A673 (cell line): Measurements from ENCODE around the gene DNAJC30. TPM values are rescaled to one million over a fixed set of nuclear protein-coding genes. Genes with fewer than 3 reads are reported as not detected.
"Not testable (repeated sequence)": the region's sequence is repeated elsewhere in the genome, so short reads cannot be mapped to it uniquely, and the experiment has no call there.

Experiments used
- BruUV-seq: library from RNA; stranded (reverse); fragments of 400-500 nt; replicated peaks from 2 replicates; lab custom pipeline; 2021; lab: Mats Ljungman, UMichigan
- CTCF ChIA-PET: fragments of 300-600 bp; sonication (Branson Sonifier 250); formaldehyde crosslinking; loops from one replicate; lab custom pipeline; 2022; ENCODE audit warnings: antibody characterized with exemption; lab: Charles Lee
- POLR2A ChIA-PET: fragments of 300-600 bp; sonication (Branson Sonifier 250); formaldehyde crosslinking; loops from one replicate; lab custom pipeline; 2022; ENCODE audit warnings: antibody characterized with exemption; ENCODE audit not compliant: low non-redundant PET; lab: Charles Lee
- DNase-seq: peaks from one replicate; pipeline ENCODE4 v3.0.0-alpha.2; 2015; ENCODE audit warnings: low spot score
- H3K27ac ChIP-seq: fragments of 200-600 bp; sonication (generic); 2 replicates; pipeline ENCODE4 v1.5.1; 2016; ENCODE audit warnings: mixed run types, low read depth, mild to moderate bottlenecking, mixed read lengths, antibody characterized with exemption, low read length; ENCODE audit not compliant: poor library complexity, severe bottlenecking
- H3K27me3 ChIP-seq: fragments of 200-600 bp; sonication (generic); replicated peaks from 2 replicates; pipeline ENCODE4 v1.6.1; 2017; ENCODE audit warnings: mixed run types, low read depth, mild to moderate bottlenecking, mixed read lengths, antibody characterized with exemption, low read length; ENCODE audit not compliant: insufficient read depth, poor library complexity
- H3K36me3 ChIP-seq: fragments of 200-600 bp; sonication (generic); 2 replicates; pipeline ENCODE4 v1.6.1; 2016; ENCODE audit warnings: mixed run types, mild to moderate bottlenecking, mixed read lengths, antibody characterized with exemption, low read length; ENCODE audit not compliant: insufficient read depth, poor library complexity, severe bottlenecking
- H3K4me1 ChIP-seq: fragments of 200-600 bp; sonication (generic); 2 replicates; pipeline ENCODE4 v1.6.1; 2017; ENCODE audit warnings: mixed run types, mild to moderate bottlenecking, mixed read lengths, antibody characterized with exemption, low read length; ENCODE audit not compliant: insufficient read depth, poor library complexity, severe bottlenecking
- H3K4me3 ChIP-seq: fragments of 200-600 bp; sonication (generic); 2 replicates; pipeline ENCODE4 v1.5.1; 2016; ENCODE audit warnings: low read depth, mixed run types, mild to moderate bottlenecking, mixed read lengths, low read length; ENCODE audit not compliant: poor library complexity, severe bottlenecking
- H3K9me3 ChIP-seq: fragments of 200-600 bp; sonication (generic); 2 replicates; pipeline ENCODE4 v1.6.1; 2016; ENCODE audit warnings: mixed run types, low read depth, mild to moderate bottlenecking, mixed read lengths, antibody characterized with exemption, low read length; ENCODE audit not compliant: poor library complexity, severe bottlenecking
- EZH2 ChIP-seq: fragments of 200-600 bp; sonication (generic); IDR thresholded peaks from 2 replicates; pipeline ENCODE4 v1.6.1; 2017; ENCODE audit warnings: borderline replicate concordance, low read depth, mild to moderate bottlenecking, mixed read lengths, antibody characterized with exemption, low read length; ENCODE audit not compliant: poor library complexity, severe bottlenecking
- intact Hi-C: fragments of 100-400 bp; cut with micrococcal nuclease; formaldehyde crosslinking; loops from one replicate; pipeline ENCODE4 v1.10.0; 2022; ENCODE audit not compliant: unreplicated experiment
- total RNA-seq: library from RNA; stranded (reverse); gene quantifications from 2 replicates; pipeline ENCODE4 v1.2.3, GENCODE V29; 2021
- TF ChIP-seq, protein P1 (sequence below): fragments of 300-800, 200-600 bp; sonication (generic); conservative IDR thresholded peaks from 2 replicates; pipeline ENCODE4 v1.5.1; 2017; ENCODE audit warnings: low read depth, mild to moderate bottlenecking, antibody characterized with exemption, low read length, moderate library complexity, mixed read lengths

Gene DNAJC30
- total RNA-seq, 1 experiment from 2014 or later, result 11.8 TPM

- H3K27me3 ChIP-seq, result no peaks in the 10 kb centered on the region
- no peak overlapping the region for H3K4me3 ChIP-seq
- POLR2A ChIA-PET, result no interaction called here
- peaks cover 6% of the 10 kb centered on the region for H3K36me3 ChIP-seq
- TF ChIP-seq, protein P1, sequence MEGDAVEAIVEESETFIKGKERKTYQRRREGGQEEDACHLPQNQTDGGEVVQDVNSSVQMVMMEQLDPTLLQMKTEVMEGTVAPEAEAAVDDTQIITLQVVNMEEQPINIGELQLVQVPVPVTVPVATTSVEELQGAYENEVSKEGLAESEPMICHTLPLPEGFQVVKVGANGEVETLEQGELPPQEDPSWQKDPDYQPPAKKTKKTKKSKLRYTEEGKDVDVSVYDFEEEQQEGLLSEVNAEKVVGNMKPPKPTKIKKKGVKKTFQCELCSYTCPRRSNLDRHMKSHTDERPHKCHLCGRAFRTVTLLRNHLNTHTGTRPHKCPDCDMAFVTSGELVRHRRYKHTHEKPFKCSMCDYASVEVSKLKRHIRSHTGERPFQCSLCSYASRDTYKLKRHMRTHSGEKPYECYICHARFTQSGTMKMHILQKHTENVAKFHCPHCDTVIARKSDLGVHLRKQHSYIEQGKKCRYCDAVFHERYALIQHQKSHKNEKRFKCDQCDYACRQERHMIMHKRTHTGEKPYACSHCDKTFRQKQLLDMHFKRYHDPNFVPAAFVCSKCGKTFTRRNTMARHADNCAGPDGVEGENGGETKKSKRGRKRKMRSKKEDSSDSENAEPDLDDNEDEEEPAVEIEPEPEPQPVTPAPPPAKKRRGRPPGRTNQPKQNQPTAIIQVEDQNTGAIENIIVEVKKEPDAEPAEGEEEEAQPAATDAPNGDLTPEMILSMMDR, result no peak
- no peak for TF ChIP-seq EZH2
- H3K9me3 ChIP-seq, result no peaks in the 10 kb centered on the region
- peaks cover 16% of the 10 kb centered on the region for H3K4me1 ChIP-seq
- no peak overlapping the region for H3K27ac ChIP-seq
- CTCF ChIA-PET, result no interaction called here
- BruUV-seq, result no TSS peak
- DNase-seq, result no peak
- intact Hi-C loops, result no loop called here
Measured at GRCh38 chr7:73680501-73680900, 2.8 kb downstream of the DNAJC30 start.

GRCh38 chr7:73679709-73680108, 3.5 kb downstream of the DNAJC30 start:
- H3K36me3 ChIP-seq, result peaks cover 6% of the 10 kb centered on the region
- H3K4me3 ChIP-seq, result no peak overlapping the region
- DNase-seq, result no peak
- CTCF ChIA-PET, result no interaction called here
- POLR2A ChIA-PET, result no interaction called here
- no peak for TF ChIP-seq EZH2
- TF ChIP-seq, protein P1, result no peak
- H3K4me1 ChIP-seq, result peaks cover 16% of the 10 kb centered on the region
- intact Hi-C loops, result no loop called here
- no peaks in the 10 kb centered on the region for H3K9me3 ChIP-seq
- no peaks in the 10 kb centered on the region for H3K27me3 ChIP-seq
- BruUV-seq, result no TSS peak
- H3K27ac ChIP-seq, result no peak overlapping the region

DNA sequence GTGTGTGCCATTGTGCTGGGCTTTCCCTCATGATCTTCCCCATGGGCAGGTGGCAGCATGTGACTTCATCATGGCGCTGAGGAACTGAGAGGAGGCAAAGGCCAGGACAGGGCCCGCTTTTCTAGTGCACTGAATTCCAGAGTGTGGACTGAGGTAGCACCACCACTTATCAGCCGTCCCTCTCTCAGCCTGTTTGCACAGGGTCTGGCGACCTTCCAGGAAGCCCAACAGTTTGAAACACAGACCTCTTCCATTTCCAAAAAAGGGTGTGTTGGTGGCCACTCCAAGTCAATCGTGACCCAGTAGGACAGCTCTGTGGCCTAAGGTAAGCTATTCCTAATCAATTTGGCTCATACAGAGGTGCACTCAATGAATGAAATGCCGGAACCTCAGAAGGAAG, 4.4 kb downstream of the DNAJC30 start:
- ChIA-PET POLR2A (no interaction called here), CTCF (interaction anchor here (1.2 kb wide), 1 partner anchor 72 kb away, joined by 3 read pairs; no protein-coding TSS in a partner anchor)
- intact Hi-C loops, result no loop called here
- BruUV-seq, result no TSS peak
- no peak for DNase-seq
- H3K4me3 ChIP-seq, result no peak overlapping the region
- TF ChIP-seq, protein P1, result no peak
- no peak for TF ChIP-seq EZH2
- H3K27ac ChIP-seq, result no peak overlapping the region
- H3K4me1 ChIP-seq, result peaks cover 16% of the 10 kb centered on the region
- H3K36me3 ChIP-seq, result peaks cover 6% of the 10 kb centered on the region
- no peaks in the 10 kb centered on the region for H3K9me3 ChIP-seq
- no peaks in the 10 kb centered on the region for H3K27me3 ChIP-seq

DNA sequence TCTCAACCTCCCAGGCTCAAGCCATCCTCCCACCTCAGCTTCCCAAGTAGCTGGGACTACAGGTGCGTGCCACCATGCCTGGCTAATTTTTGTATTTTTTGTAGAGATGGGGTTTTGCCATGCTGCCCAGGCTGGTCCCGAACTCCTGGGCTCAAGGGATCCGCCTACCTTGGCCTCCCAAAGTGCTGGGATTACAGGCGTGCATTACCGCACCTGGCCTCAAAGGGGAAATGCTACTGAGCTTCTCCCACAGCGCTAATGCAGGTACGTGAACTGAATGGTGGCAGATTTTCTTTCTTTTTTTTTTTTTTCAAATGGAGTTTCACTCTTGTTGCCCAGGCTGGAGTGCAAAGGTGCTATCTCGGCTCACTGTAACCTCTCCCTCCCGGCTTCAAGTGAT, 7.2 kb downstream of the DNAJC30 start:
- H3K27ac ChIP-seq, CTCF ChIA-PET, POLR2A ChIA-PET, DNase-seq, H3K4me3 ChIP-seq, H3K36me3 ChIP-seq, intact Hi-C loops, H3K9me3 ChIP-seq, BruUV-seq, H3K27me3 ChIP-seq: not testable (repeated sequence)
- H3K4me1 ChIP-seq, result peaks cover 10% of the 10 kb centered on the region
